Neural cell (in vitro differentiated cells): ENCODE results near the gene USH1C. TPM values are rescaled to one million over a fixed set of nuclear protein-coding genes. Genes with fewer than 3 reads are reported as not detected.

Experiments used
- H2AFZ ChIP-seq: fragments of 200-600, 300-800 bp; sonication (generic), shearing (Covaris generic); 2 replicates; pipeline ENCODE4 v1.6.0; 2014; ENCODE audit warnings: low read depth, mild to moderate bottlenecking, antibody characterized with exemption, low read length, moderate library complexity
- H3F3A ChIP-seq: fragments of 200-600 bp; shearing (Covaris generic); 2 replicates; pipeline ENCODE4 v1.6.1; 2016; ENCODE audit warnings: mild to moderate bottlenecking, moderate library complexity, mixed read lengths, antibody characterized with exemption, low read length; ENCODE audit not compliant: insufficient read depth, poor library complexity, severe bottlenecking
- H3K27ac ChIP-seq: fragments of 200-600, 300-800 bp; sonication (generic), shearing (Covaris generic); 2 replicates; pipeline ENCODE4 v1.5.1; 2014; ENCODE audit warnings: mild to moderate bottlenecking, low read length, moderate library complexity
- H3K27me3 ChIP-seq: fragments of 300-800, 200-600 bp; sonication (generic), shearing (Covaris generic); 2 replicates; pipeline ENCODE4 v1.6.0; 2014; ENCODE audit warnings: mild to moderate bottlenecking, low read depth, low read length, moderate library complexity; ENCODE audit not compliant: insufficient read depth
- H3K36me3 ChIP-seq: fragments of 300-800, 200-600 bp; sonication (generic), shearing (Covaris generic); 2 replicates; pipeline ENCODE4 v1.5.1; 2014; ENCODE audit warnings: mild to moderate bottlenecking, antibody characterized with exemption, low read length, moderate library complexity; ENCODE audit not compliant: insufficient read depth
- H3K4me2 ChIP-seq: fragments of 300-800, 200-600 bp; sonication (generic), shearing (Covaris generic); 2 replicates; pipeline ENCODE4 v1.6.0; 2014; ENCODE audit warnings: mild to moderate bottlenecking, low read length
- H3K4me3 ChIP-seq: fragments of 300-800, 200-600 bp; sonication (generic), shearing (Covaris generic); 2 replicates; pipeline ENCODE4 v1.5.1; 2014; ENCODE audit warnings: mild to moderate bottlenecking, low read length, moderate library complexity
- H3K79me2 ChIP-seq: fragments of 200-600 bp; shearing (Covaris generic); replicated peaks from 2 replicates; pipeline ENCODE4 v1.6.0; 2014; ENCODE audit warnings: mild to moderate bottlenecking, low read length, moderate library complexity; ENCODE audit not compliant: insufficient read depth
- H3K9ac ChIP-seq: fragments of 300-800, 200-600 bp; sonication (generic), shearing (Covaris generic); 2 replicates; pipeline ENCODE4 v1.6.1; 2016; ENCODE audit warnings: mild to moderate bottlenecking, low read length, mixed read lengths
- H3K9me2 ChIP-seq: fragments of 200-600 bp; shearing (Covaris generic); 2 replicates; pipeline ENCODE4 v1.6.1; 2016; ENCODE audit warnings: mild to moderate bottlenecking, low read length, mixed read lengths; ENCODE audit not compliant: insufficient read depth
- H3K9me3 ChIP-seq: fragments of 200-600, 300-800 bp; sonication (generic), shearing (Covaris generic); 2 replicates; pipeline ENCODE4 v1.6.1; 2016; ENCODE audit warnings: mild to moderate bottlenecking, mixed run types, low read length, moderate library complexity, mixed read lengths
- H4K20me1 ChIP-seq: fragments of 200-600 bp; shearing (Covaris generic); 2 replicates; pipeline ENCODE4 v1.6.1; 2016; ENCODE audit warnings: mild to moderate bottlenecking, mixed run types; ENCODE audit not compliant: insufficient read depth
- CTCF ChIP-seq: fragments of 450-650 bp; IDR thresholded peaks from 2 replicates; pipeline ENCODE4 v1.5.1; 2014; ENCODE audit warnings: antibody characterized with exemption, mild to moderate bottlenecking, moderate library complexity; ENCODE audit not compliant: poor library complexity, severe bottlenecking
- EP300 ChIP-seq: fragments of 450-650 bp; conservative IDR thresholded peaks from 2 replicates; pipeline ENCODE4 v1.6.1; 2014; ENCODE audit warnings: antibody characterized with exemption, mild to moderate bottlenecking, moderate library complexity; ENCODE audit not compliant: poor library complexity, severe bottlenecking
- EZH2 ChIP-seq: fragments of 200-600, 300-800 bp; shearing (Covaris generic), sonication (generic); IDR thresholded peaks from 2 replicates; pipeline ENCODE4 v1.6.1; 2014; ENCODE audit warnings: antibody characterized with exemption, low read length, borderline replicate concordance, mild to moderate bottlenecking; ENCODE audit not compliant: insufficient read depth, poor library complexity, severe bottlenecking
- MXI1 ChIP-seq: fragments of 450-650 bp; conservative IDR thresholded peaks from 2 replicates; pipeline ENCODE4 v1.6.1; 2014; ENCODE audit warnings: antibody characterized with exemption, mild to moderate bottlenecking; ENCODE audit not compliant: poor library complexity, severe bottlenecking
- POLR2AphosphoS5 ChIP-seq: IDR thresholded peaks from 2 replicates; pipeline ENCODE4 v1.6.1; 2012
- RAD21 ChIP-seq: fragments of 450-650 bp; conservative IDR thresholded peaks from 2 replicates; pipeline ENCODE4 v1.6.1; 2014; ENCODE audit warnings: antibody characterized with exemption, mild to moderate bottlenecking, moderate library complexity
- REST ChIP-seq: IDR thresholded peaks from 2 replicates; pipeline ENCODE4 v1.6.1; 2012; ENCODE audit warnings: borderline replicate concordance
- SMC3 ChIP-seq: fragments of 450-650 bp; conservative IDR thresholded peaks from 2 replicates; pipeline ENCODE4 v1.6.1; 2014; ENCODE audit warnings: antibody characterized with exemption, mild to moderate bottlenecking, moderate library complexity; ENCODE audit not compliant: poor library complexity
- TAF1 ChIP-seq: IDR thresholded peaks from 2 replicates; pipeline ENCODE4 v1.6.1; 2012; ENCODE audit warnings: low read depth
- polyA plus RNA-seq: library from polyadenylated mRNA; depleted of rRNA; stranded (reverse); fragments of >200 nt; gene quantifications from 2 replicates; pipeline ENCODE4 v1.2.3, GENCODE V29; 2014

USH1C gene
- polyA plus RNA-seq, 1 donor from 2014 or later, result 0.67 TPM

GRCh38 chr11:17581036-17581731 is 37.0 kb upstream of the USH1C start:
- Histone ChIP-seq H3K79me2 (no peaks in the 10 kb centered on the region), H3K9me2 (no peaks in the 10 kb centered on the region), H3K27me3 (no peaks in the 10 kb centered on the region), H3K4me3 (no peak overlapping the region), H3K9me3 (no peaks in the 10 kb centered on the region), H3K9ac (no peak overlapping the region), H4K20me1 (no peaks in the 10 kb centered on the region), H3F3A (no peaks in the 10 kb centered on the region), H2AFZ (no peak overlapping the region), H3K36me3 (no peaks in the 10 kb centered on the region), H3K27ac (no peak overlapping the region), H3K4me2 (no peak overlapping the region)
- TF ChIP-seq TAF1 (no peak), REST (no peak), MXI1 (no peak), EP300 (no peak), SMC3 (no peak), EZH2 (no peak), POLR2AphosphoS5 (no peak), CTCF (no peak), RAD21 (no peak)

- no peak for TF ChIP-seq EP300
- no peak for TF ChIP-seq EZH2
- no peak for TF ChIP-seq MXI1
- no peak for TF ChIP-seq RAD21
- TF ChIP-seq CTCF, result no peak
- H3K36me3 ChIP-seq, result no peaks in the 10 kb centered on the region
- no peaks in the 10 kb centered on the region for H3K9me3 ChIP-seq
- H4K20me1 ChIP-seq, result no peaks in the 10 kb centered on the region
- no peak overlapping the region for H2AFZ ChIP-seq
- H3K4me2 ChIP-seq, result no peak overlapping the region
- no peak overlapping the region for H3K9ac ChIP-seq
- no peaks in the 10 kb centered on the region for H3F3A ChIP-seq
- no peaks in the 10 kb centered on the region for H3K79me2 ChIP-seq
- no peaks in the 10 kb centered on the region for H3K9me2 ChIP-seq
- H3K4me3 ChIP-seq, result no peak overlapping the region
- no peak overlapping the region for H3K27ac ChIP-seq
- no peaks in the 10 kb centered on the region for H3K27me3 ChIP-seq
Measured at GRCh38 chr11:17580271-17580670, 36.1 kb upstream of the USH1C start.
